HepG2 (cell line): ENCODE data around the gene CRYM. TPM values are rescaled to one million over a fixed set of nuclear protein-coding genes. Genes with fewer than 3 reads are reported as not detected.

ENCODE experiments used
- CHCHD3 ChIP-seq: sonication (generic); formaldehyde crosslinking; IDR thresholded peaks from 2 replicates; pipeline ENCODE4 v1.8.0; 2022; ENCODE audit warnings: mild to moderate bottlenecking, missing genetic modification reagents, moderate library complexity
- CSRNP2 ChIP-seq: sonication (generic); formaldehyde crosslinking; conservative IDR thresholded peaks from 2 replicates; pipeline ENCODE4 v1.8.0; 2022; ENCODE audit warnings: low read depth, missing genetic modification reagents
- FOXA1 ChIP-seq, 2 experiments: fragments of 450-650 bp in 1 of 2; sonication (generic) in 1 of 2; formaldehyde crosslinking in 1 of 2; IDR thresholded peaks; 2 replicates each; pipeline versions ENCODE4 v1.4.0 to v1.6.1; 2016 to 2020; ENCODE audit warnings: missing genetic modification reagents in 1 of 2
- FOXJ3 ChIP-seq: sonication (generic); formaldehyde crosslinking; IDR thresholded peaks from 2 replicates; pipeline ENCODE4 v1.4.0; 2020; ENCODE audit warnings: missing genetic modification reagents, mild to moderate bottlenecking, borderline replicate concordance
- GTF2F1 ChIP-seq: fragments of 150-350 bp; IDR thresholded peaks from 2 replicates; pipeline ENCODE4 v1.6.1; 2014; ENCODE audit warnings: low read length
- KDM3A ChIP-seq: IDR thresholded peaks from 2 replicates; pipeline ENCODE4 v1.6.1; 2018; ENCODE audit warnings: low read depth, missing compliant biosample characterization
- MEIS1 ChIP-seq: sonication (generic); formaldehyde crosslinking; IDR thresholded peaks from 2 replicates; pipeline ENCODE4 v1.9.0; 2021; ENCODE audit warnings: mild to moderate bottlenecking, missing genetic modification reagents, moderate library complexity, borderline replicate concordance
- MLLT10 ChIP-seq: sonication (generic); formaldehyde crosslinking; IDR thresholded peaks from 2 replicates; pipeline ENCODE4 v1.4.0; 2020; ENCODE audit warnings: missing genetic modification reagents
- MLXIP ChIP-seq: sonication (generic); formaldehyde crosslinking; IDR thresholded peaks from 2 replicates; pipeline ENCODE4 v1.9.0; 2021; ENCODE audit warnings: missing genetic modification reagents, borderline replicate concordance
- SCMH1 ChIP-seq: sonication (generic); formaldehyde crosslinking; IDR thresholded peaks from 2 replicates; pipeline ENCODE4 v1.9.0; 2021; ENCODE audit warnings: missing genetic modification reagents, mild to moderate bottlenecking, borderline replicate concordance
- TBX2 ChIP-seq: sonication (generic); formaldehyde crosslinking; IDR thresholded peaks from 2 replicates; pipeline ENCODE4 v1.5.0; 2020; ENCODE audit warnings: missing genetic modification reagents, mild to moderate bottlenecking, borderline replicate concordance
- ZKSCAN8 ChIP-seq: IDR thresholded peaks from 2 replicates; pipeline ENCODE4 v1.6.1; 2016; ENCODE audit warnings: borderline replicate concordance, missing genetic modification reagents, missing compliant biosample characterization
- ZMYM2 ChIP-seq: sonication (generic); formaldehyde crosslinking; IDR thresholded peaks from 2 replicates; pipeline ENCODE4 v1.8.0; 2022; ENCODE audit warnings: mild to moderate bottlenecking, missing genetic modification reagents
- ZNF138 ChIP-seq: sonication (generic); formaldehyde crosslinking; IDR thresholded peaks from 2 replicates; pipeline ENCODE4 v1.5.0; 2020; ENCODE audit warnings: mild to moderate bottlenecking, low read depth, missing genetic modification reagents
- ZNF263 ChIP-seq: sonication (generic); formaldehyde crosslinking; IDR thresholded peaks from 2 replicates; pipeline ENCODE4 v1.4.0; 2020; ENCODE audit warnings: missing genetic modification reagents
- ZNF432 ChIP-seq: sonication (generic); formaldehyde crosslinking; IDR thresholded peaks from 2 replicates; pipeline ENCODE4 v1.5.0; 2020; ENCODE audit warnings: missing genetic modification reagents, mild to moderate bottlenecking, borderline replicate concordance
- ZNF563 ChIP-seq: sonication (generic); formaldehyde crosslinking; IDR thresholded peaks from 2 replicates; pipeline ENCODE4 v1.8.0; 2022; ENCODE audit warnings: mild to moderate bottlenecking, moderate library complexity, missing genetic modification reagents
- ZNF619 ChIP-seq: sonication (generic); formaldehyde crosslinking; IDR thresholded peaks from 2 replicates; pipeline ENCODE4 v1.4.0; 2020; ENCODE audit warnings: mild to moderate bottlenecking, missing genetic modification reagents
- ZNF660 ChIP-seq: sonication (generic); formaldehyde crosslinking; IDR thresholded peaks from 2 replicates; pipeline ENCODE4 v1.5.1; 2020; ENCODE audit warnings: mild to moderate bottlenecking, low read depth, missing genetic modification reagents, borderline replicate concordance
- polyA plus RNA-seq, 8 experiments: library from polyadenylated mRNA; depleted of rRNA in 3 of 8; stranded (reverse) in 7 of 8; unstranded in 1 of 8; fragments of >200 nt; fragmentation: Illumina TruSeq in 4 of 8; extraction: Trizol in 4 of 8; gene quantifications; 2 replicates each; pipeline versions ENCODE4 v1.2.1 to v1.2.3, GENCODE V29; 2011 to 2016; ENCODE audit warnings: low read depth in 4 of 8, missing spikeins in 1 of 8, mixed read lengths in 1 of 8; ENCODE audit not compliant: insufficient read depth in 1 of 8
- total RNA-seq, 5 experiments: library from RNA; depleted of rRNA; stranded (reverse); fragments of >200 nt; fragmentation: Illumina TruSeq; extraction: Trizol; gene quantifications; 2 replicates each; pipeline ENCODE4 v1.2.3, GENCODE V29; 2016; ENCODE audit warnings: low read depth in 1 of 5
- TF ChIP-seq, protein P1 (sequence below): sonication (generic); formaldehyde crosslinking; IDR thresholded peaks from 2 replicates; pipeline ENCODE4 v1.4.0; 2020; ENCODE audit warnings: mild to moderate bottlenecking, missing genetic modification reagents

The CRYM gene
- total and polyA plus RNA-seq, 2 of the 13 experiments (the other 11 are each of a cell fraction or from before 2014, with no cell fraction given) = 1.9 to 2.2 TPM

DNA sequence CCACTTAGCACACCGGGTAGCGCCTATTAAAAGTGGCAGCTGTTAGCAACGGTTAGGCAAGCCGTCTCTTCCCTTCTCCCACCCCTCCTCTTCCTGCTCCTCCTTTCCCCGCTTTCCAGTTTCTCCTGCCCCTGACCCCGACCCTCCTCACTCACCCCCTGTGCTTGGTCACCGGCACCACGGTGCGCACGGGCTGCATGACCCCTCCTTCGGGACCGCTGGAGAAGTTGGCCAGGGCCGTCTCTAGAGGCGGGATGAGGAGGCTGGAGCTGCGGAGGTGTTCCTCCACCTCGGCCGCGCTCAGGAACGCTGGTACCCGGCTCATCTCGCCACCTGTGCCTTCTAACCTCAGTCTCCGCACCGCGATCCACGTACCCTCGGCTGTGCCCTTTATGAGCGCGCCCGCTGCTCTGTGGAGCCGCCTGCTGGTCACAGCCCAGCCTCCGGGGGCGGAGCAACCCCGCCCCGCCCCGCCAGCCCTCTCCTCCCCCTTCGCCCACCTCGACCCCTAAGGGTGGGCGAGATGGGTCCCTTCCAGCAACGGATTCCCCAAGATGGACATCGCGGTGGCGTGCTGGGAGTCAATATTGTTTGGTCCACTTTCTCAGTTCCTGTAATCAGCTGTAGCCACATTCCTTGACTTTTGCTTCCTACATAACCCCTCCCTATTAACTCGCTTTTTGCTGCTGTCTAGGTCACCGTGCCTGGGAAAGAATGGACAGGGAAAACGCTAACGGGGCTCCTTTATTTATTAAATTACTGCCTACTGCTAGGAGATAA, at the start of gene CRYM (continued):
- TF ChIP-seq, protein P1, sequence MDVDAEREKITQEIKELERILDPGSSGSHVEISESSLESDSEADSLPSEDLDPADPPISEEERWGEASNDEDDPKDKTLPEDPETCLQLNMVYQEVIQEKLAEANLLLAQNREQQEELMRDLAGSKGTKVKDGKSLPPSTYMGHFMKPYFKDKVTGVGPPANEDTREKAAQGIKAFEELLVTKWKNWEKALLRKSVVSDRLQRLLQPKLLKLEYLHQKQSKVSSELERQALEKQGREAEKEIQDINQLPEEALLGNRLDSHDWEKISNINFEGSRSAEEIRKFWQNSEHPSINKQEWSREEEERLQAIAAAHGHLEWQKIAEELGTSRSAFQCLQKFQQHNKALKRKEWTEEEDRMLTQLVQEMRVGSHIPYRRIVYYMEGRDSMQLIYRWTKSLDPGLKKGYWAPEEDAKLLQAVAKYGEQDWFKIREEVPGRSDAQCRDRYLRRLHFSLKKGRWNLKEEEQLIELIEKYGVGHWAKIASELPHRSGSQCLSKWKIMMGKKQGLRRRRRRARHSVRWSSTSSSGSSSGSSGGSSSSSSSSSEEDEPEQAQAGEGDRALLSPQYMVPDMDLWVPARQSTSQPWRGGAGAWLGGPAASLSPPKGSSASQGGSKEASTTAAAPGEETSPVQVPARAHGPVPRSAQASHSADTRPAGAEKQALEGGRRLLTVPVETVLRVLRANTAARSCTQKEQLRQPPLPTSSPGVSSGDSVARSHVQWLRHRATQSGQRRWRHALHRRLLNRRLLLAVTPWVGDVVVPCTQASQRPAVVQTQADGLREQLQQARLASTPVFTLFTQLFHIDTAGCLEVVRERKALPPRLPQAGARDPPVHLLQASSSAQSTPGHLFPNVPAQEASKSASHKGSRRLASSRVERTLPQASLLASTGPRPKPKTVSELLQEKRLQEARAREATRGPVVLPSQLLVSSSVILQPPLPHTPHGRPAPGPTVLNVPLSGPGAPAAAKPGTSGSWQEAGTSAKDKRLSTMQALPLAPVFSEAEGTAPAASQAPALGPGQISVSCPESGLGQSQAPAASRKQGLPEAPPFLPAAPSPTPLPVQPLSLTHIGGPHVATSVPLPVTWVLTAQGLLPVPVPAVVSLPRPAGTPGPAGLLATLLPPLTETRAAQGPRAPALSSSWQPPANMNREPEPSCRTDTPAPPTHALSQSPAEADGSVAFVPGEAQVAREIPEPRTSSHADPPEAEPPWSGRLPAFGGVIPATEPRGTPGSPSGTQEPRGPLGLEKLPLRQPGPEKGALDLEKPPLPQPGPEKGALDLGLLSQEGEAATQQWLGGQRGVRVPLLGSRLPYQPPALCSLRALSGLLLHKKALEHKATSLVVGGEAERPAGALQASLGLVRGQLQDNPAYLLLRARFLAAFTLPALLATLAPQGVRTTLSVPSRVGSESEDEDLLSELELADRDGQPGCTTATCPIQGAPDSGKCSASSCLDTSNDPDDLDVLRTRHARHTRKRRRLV (CRISPR knock-in tag) = no peak
- TF ChIP-seq TBX2 (CRISPR knock-in tag) = peak; percentile 89
- TF ChIP-seq ZNF432 = no peak
- no peak for TF ChIP-seq ZNF660
- TF ChIP-seq MLXIP (CRISPR knock-in tag) = no peak
- TF ChIP-seq SCMH1 (CRISPR knock-in tag) = no peak
- TF ChIP-seq ZKSCAN8 = no peak
- 0 out of 2 replicates have a peak, but pooled peaks have one; percentile 21 for TF ChIP-seq ZNF563 (CRISPR knock-in tag)
- TF ChIP-seq FOXA1 (IDR thresholded peaks at IDR 0.05) = no peak
- TF ChIP-seq FOXA1 (CRISPR knock-in tag; IDR thresholded peaks at IDR 0.05) = no peak
- TF ChIP-seq ZNF619 (CRISPR knock-in tag) = peak; percentile 87
- TF ChIP-seq MLLT10 (CRISPR knock-in tag) = no peak
- TF ChIP-seq CHCHD3 (CRISPR knock-in tag) = no peak
- TF ChIP-seq GTF2F1 = no peak
- TF ChIP-seq ZMYM2 (CRISPR knock-in tag) = peak; percentile 65; the same call in 1 of the 2 replicates
- TF ChIP-seq ZNF138 (CRISPR knock-in tag) = 0 out of 2 replicates have a peak, but pooled peaks have one; percentile 58
- no peak for TF ChIP-seq FOXJ3 (CRISPR knock-in tag)
- TF ChIP-seq ZNF263 (CRISPR knock-in tag) = no peak
- TF ChIP-seq CSRNP2 (CRISPR knock-in tag) = no peak
- TF ChIP-seq MEIS1 (CRISPR knock-in tag) = peak; percentile 77; the same call in 1 of the 2 replicates
- peak; percentile 81; the same call in 1 of the 2 replicates for TF ChIP-seq KDM3A (CRISPR knock-in tag)
